HUES64 (cell line): ENCODE data around the gene BTBD18.

Source experiments
- H3K27ac ChIP-seq: 2 replicates; pipeline ENCODE4 v1.7.0; 2013; ENCODE audit warnings: low read depth, low read length, inconsistent platforms
- H3K27me3 ChIP-seq: 2 replicates; pipeline ENCODE4 v1.6.1; 2013; ENCODE audit warnings: mild to moderate bottlenecking, low read length; ENCODE audit not compliant: insufficient read depth
- H3K36me3 ChIP-seq: 2 replicates; pipeline ENCODE4 v1.6.1; 2013; ENCODE audit warnings: mild to moderate bottlenecking, low read length; ENCODE audit not compliant: insufficient read depth
- H3K4me1 ChIP-seq: 2 replicates; pipeline ENCODE4 v1.6.1; 2013; ENCODE audit warnings: mild to moderate bottlenecking, low read length, moderate library complexity; ENCODE audit not compliant: insufficient read depth
- H3K4me3 ChIP-seq: 2 replicates; pipeline ENCODE4 v1.5.1; 2013; ENCODE audit warnings: mild to moderate bottlenecking, low read length, moderate library complexity
- H3K9ac ChIP-seq: 2 replicates; pipeline ENCODE4 v1.6.1; 2013; ENCODE audit warnings: mild to moderate bottlenecking, low read depth, low read length
- H3K9me3 ChIP-seq: 2 replicates; pipeline ENCODE4 v1.6.1; 2013; ENCODE audit warnings: low read depth, low read length; ENCODE audit not compliant: insufficient read depth
- WGBS: fragments of 150-250, 120-280 bp; methylation state at CpG from one replicate; pipeline ENCODE4 v1.1.7; 2013; ENCODE audit warnings: missing lambda C conversion rate; 5-methylcytosine and 5-hydroxymethylcytosine counted together

Gene BTBD18

GRCh38 chr11:57700425-57700824, 51.2 kb downstream of the BTBD18 start:
- H3K36me3 ChIP-seq, result peaks cover 85% of the 10 kb centered on the region
- no peaks in the 10 kb centered on the region for H3K4me1 ChIP-seq
- 89% methylated on average over 3 of the region's 3 CpGs for WGBS
- H3K27ac ChIP-seq, result no peak overlapping the region
- H3K27me3 ChIP-seq, result no peaks in the 10 kb centered on the region
- H3K9me3 ChIP-seq, result no peaks in the 10 kb centered on the region
- no peak overlapping the region for H3K4me3 ChIP-seq
- no peak overlapping the region for H3K9ac ChIP-seq

GRCh38 chr11:57699813-57700212, 51.8 kb downstream of the BTBD18 start:
- H3K9me3 ChIP-seq, result no peaks in the 10 kb centered on the region
- no peaks in the 10 kb centered on the region for H3K27me3 ChIP-seq
- WGBS, result 97% methylated on average over 9 of the region's 10 CpGs
- no peak overlapping the region for H3K9ac ChIP-seq
- H3K36me3 ChIP-seq, result peaks cover 85% of the 10 kb centered on the region
- no peak overlapping the region for H3K4me3 ChIP-seq
- no peak overlapping the region for H3K27ac ChIP-seq
- H3K4me1 ChIP-seq, result no peaks in the 10 kb centered on the region

- no peak overlapping the region for H3K27ac ChIP-seq
- H3K27me3 ChIP-seq, result no peaks in the 10 kb centered on the region
- WGBS, result 95% methylated on average over 18 of the region's 18 CpGs
- no peak overlapping the region for H3K9ac ChIP-seq
- peaks cover 84% of the 10 kb centered on the region for H3K36me3 ChIP-seq
- H3K4me3 ChIP-seq, result no peak overlapping the region
- H3K9me3 ChIP-seq, result no peaks in the 10 kb centered on the region
- H3K4me1 ChIP-seq, result no peaks in the 10 kb centered on the region
These were observed 52.7 kb downstream of the BTBD18 start for GRCh38 chr11:57698843-57699365.
